NT2/D1 (cell line): ENCODE measurements around the gene IFIH1.

Source experiments
- DNase-seq: peaks from one replicate; pipeline ENCODE4 v3.0.0-alpha.2; 2011; ENCODE audit warnings: low read depth, low spot score
- H3K27me3 ChIP-seq: 2 replicates; pipeline ENCODE4 v1.6.0; 2011; ENCODE audit warnings: mild to moderate bottlenecking; ENCODE audit not compliant: insufficient read length, insufficient read depth
- H3K36me3 ChIP-seq: 2 replicates; pipeline ENCODE4 v1.6.1; 2011; ENCODE audit warnings: mild to moderate bottlenecking, low read length, mixed read lengths; ENCODE audit not compliant: insufficient read depth, insufficient read length
- H3K4me1 ChIP-seq: 2 replicates; pipeline ENCODE4 v1.5.1; 2011; ENCODE audit not compliant: insufficient read depth, insufficient read length
- H3K4me3 ChIP-seq: 2 replicates; pipeline ENCODE4 v1.5.1; 2011; ENCODE audit warnings: low read depth; ENCODE audit not compliant: insufficient read length
- H3K9ac ChIP-seq: 2 replicates; pipeline ENCODE4 v1.6.0; 2011; ENCODE audit warnings: low read depth; ENCODE audit not compliant: insufficient read length
- H3K9me3 ChIP-seq: 2 replicates; pipeline ENCODE4 v1.5.1; 2011; ENCODE audit warnings: mild to moderate bottlenecking, low read length; ENCODE audit not compliant: insufficient read depth
- SUZ12 ChIP-seq: IDR thresholded peaks from 2 replicates; pipeline ENCODE4 v1.6.1; 2011; ENCODE audit not compliant: insufficient read length, insufficient read depth; ENCODE audit errors: extremely low read depth
- YY1 ChIP-seq: IDR thresholded peaks from 2 replicates; pipeline ENCODE4 v1.6.1; 2011; ENCODE audit not compliant: insufficient read length, insufficient read depth
- ZNF274 ChIP-seq: IDR thresholded peaks from 2 replicates; pipeline ENCODE4 v1.6.1; 2011; ENCODE audit warnings: mild to moderate bottlenecking, low read depth, low read length

IFIH1 gene

DNA sequence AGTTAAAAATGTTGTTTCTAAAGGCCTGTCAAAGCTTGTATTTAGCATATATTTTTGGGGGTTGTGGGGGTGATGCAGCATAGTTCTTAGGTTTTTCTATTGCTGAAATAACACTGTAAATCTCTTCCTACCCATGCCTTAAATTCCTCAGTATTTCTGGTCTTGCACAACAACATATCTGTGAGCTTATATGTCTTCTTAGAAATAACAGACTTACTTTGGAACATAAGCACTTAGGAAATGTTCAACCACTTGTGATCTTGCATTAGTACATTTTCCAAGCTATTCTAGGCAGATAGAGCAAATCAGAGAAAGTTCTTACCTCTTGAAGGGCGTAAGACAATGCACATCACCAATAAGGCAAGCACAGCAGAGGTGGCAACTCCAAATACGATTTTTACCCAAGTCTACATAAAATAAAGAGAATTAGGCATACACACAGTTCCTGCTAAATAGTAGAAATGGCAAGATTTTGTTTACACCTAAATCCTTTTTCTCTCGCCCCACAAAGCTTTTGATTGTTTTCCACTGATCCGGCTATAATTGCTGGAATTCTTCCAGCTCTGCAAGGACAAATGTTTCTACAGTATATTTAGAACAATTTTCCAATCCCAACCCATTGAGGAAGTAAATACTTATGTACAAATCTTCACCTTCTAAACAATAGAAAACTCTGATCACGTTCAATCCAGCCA is 75.8 kb downstream of the IFIH1 start:
- no peaks in the 10 kb centered on the region for H3K27me3 ChIP-seq
- no peak overlapping the region for H3K4me3 ChIP-seq
- H3K9me3 ChIP-seq: no peaks in the 10 kb centered on the region
- no peak for DNase-seq
- H3K9ac ChIP-seq: no peak overlapping the region
- no peaks in the 10 kb centered on the region for H3K4me1 ChIP-seq
- TF ChIP-seq ZNF274: no peak
- TF ChIP-seq YY1: no peak
- TF ChIP-seq SUZ12: no peak
- H3K36me3 ChIP-seq: no peaks in the 10 kb centered on the region

GRCh38 chr2:162241571-162241970 is 76.9 kb downstream of the IFIH1 start:
- H3K27me3 ChIP-seq: no peaks in the 10 kb centered on the region
- no peak for TF ChIP-seq YY1
- no peak for TF ChIP-seq SUZ12
- TF ChIP-seq ZNF274: no peak
- H3K4me1 ChIP-seq: no peaks in the 10 kb centered on the region
- no peaks in the 10 kb centered on the region for H3K36me3 ChIP-seq
- H3K9ac ChIP-seq: no peak overlapping the region
- DNase-seq: no peak
- H3K4me3 ChIP-seq: no peak overlapping the region
- no peaks in the 10 kb centered on the region for H3K9me3 ChIP-seq

GRCh38 chr2:162234620-162235462 is 83.6 kb downstream of the IFIH1 start:
- Histone ChIP-seq H3K9me3 (peaks cover 6% of the 10 kb centered on the region; the same call in 1 of the 2 replicates), H3K27me3 (no peaks in the 10 kb centered on the region), H3K36me3 (no peaks in the 10 kb centered on the region), H3K4me3 (no peak overlapping the region), H3K9ac (no peak overlapping the region), H3K4me1 (no peaks in the 10 kb centered on the region)
- no peak for DNase-seq
- TF ChIP-seq ZNF274: no peak
- no peak for TF ChIP-seq SUZ12
- no peak for TF ChIP-seq YY1

DNA sequence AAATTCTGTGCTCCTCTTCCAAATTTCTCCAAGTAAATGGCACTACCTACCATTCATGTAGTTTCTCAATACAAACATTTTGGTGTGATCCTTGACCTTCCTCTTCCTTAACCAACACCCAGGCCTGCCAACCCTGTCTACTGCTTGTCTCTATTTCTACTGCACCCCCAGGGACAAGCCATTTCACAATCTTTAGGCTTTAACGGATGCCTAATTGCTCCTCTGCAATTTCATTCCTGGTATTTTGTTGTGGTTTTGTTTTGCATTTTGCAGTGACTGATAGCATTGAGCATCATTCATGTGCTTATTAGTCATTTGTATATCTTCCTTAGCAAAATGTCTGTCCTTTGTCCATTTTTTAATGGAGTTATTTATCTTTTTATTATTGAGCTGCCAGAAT is 85.3 kb downstream of the IFIH1 start:
- Histone ChIP-seq H3K4me1 (no peaks in the 10 kb centered on the region), H3K27me3 (no peaks in the 10 kb centered on the region), H3K36me3 (no peaks in the 10 kb centered on the region), H3K4me3 (no peak overlapping the region), H3K9me3 (peaks cover 6% of the 10 kb centered on the region; the same call in 1 of the 2 replicates), H3K9ac (no peak overlapping the region)
- no peak for TF ChIP-seq ZNF274
- no peak for TF ChIP-seq SUZ12
- no peak for TF ChIP-seq YY1
- no peak for DNase-seq

DNA sequence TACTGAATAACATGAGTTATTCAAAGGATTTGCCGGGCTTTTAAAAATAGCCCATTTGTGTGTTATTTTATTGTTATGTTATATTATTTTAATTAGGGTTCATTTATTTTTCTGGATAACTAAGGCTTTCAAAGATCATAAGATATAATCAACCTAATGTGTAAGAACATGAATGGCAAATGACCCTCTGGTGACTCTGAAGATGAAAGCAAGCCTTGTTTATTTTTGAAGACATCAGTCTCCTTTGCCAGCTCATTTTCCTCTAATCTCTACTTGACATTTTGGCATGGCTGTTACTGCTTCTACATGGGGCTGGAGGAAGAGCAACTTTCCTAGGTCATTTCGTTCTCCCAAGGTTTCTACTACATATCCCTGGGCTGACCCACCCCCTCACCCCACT is 85.8 kb downstream of the IFIH1 start:
- no peak for DNase-seq
- no peaks in the 10 kb centered on the region for H3K27me3 ChIP-seq
- no peak overlapping the region for H3K9ac ChIP-seq
- H3K4me3 ChIP-seq: no peak overlapping the region
- H3K4me1 ChIP-seq: no peaks in the 10 kb centered on the region
- TF ChIP-seq SUZ12 (no peak), ZNF274 (no peak), YY1 (no peak)
- H3K36me3 ChIP-seq: no peaks in the 10 kb centered on the region
- peaks cover 6% of the 10 kb centered on the region; the same call in 1 of the 2 replicates for H3K9me3 ChIP-seq

GRCh38 chr2:162232027-162232426 is 86.5 kb downstream of the IFIH1 start:
- TF ChIP-seq ZNF274 (no peak), YY1 (no peak), SUZ12 (no peak)
- no peak overlapping the region for H3K4me3 ChIP-seq
- H3K4me1 ChIP-seq: no peaks in the 10 kb centered on the region
- no peaks in the 10 kb centered on the region for H3K36me3 ChIP-seq
- no peak for DNase-seq
- H3K9ac ChIP-seq: no peak overlapping the region
- no peaks in the 10 kb centered on the region for H3K27me3 ChIP-seq
- H3K9me3 ChIP-seq: peaks cover 6% of the 10 kb centered on the region; the same call in 1 of the 2 replicates

DNA sequence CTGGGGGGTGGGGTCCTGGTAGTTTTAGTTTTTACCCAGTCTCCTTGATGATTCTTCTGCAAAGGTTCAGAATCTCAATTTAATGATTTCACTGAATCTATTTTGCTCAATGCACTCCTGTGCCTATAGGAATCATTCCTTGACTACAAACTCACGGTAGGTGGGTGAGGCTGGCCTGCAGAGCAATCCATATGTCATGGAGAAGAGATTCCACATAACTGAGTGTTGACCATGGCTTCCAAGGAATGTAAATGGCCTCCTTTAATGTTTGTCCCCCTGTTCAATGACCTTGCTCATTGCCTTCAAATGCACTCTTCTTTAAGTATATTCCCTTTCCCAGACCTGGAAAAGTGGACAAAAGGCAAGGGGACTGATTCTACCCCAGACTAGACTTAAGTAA is 87.7 kb downstream of the IFIH1 start:
- no peak overlapping the region for H3K9ac ChIP-seq
- no peak for DNase-seq
- no peaks in the 10 kb centered on the region for H3K27me3 ChIP-seq
- no peak for TF ChIP-seq YY1
- TF ChIP-seq ZNF274: no peak
- TF ChIP-seq SUZ12: no peak
- H3K36me3 ChIP-seq: no peaks in the 10 kb centered on the region
- no peaks in the 10 kb centered on the region for H3K4me1 ChIP-seq
- peaks cover 6% of the 10 kb centered on the region; the same call in 1 of the 2 replicates for H3K9me3 ChIP-seq
- H3K4me3 ChIP-seq: no peak overlapping the region
